HG02571 (cell line): ENCODE results near the gene CACNB1.

Source experiments
- ATAC-seq: cut with Tn5 transposase; IDR thresholded peaks from one replicate; pipeline ENCODE4 v1.9.1; 2021; ENCODE audit warnings: mild to moderate bottlenecking, moderate library complexity; ENCODE audit not compliant: unreplicated experiment

The CACNB1 gene

DNA sequence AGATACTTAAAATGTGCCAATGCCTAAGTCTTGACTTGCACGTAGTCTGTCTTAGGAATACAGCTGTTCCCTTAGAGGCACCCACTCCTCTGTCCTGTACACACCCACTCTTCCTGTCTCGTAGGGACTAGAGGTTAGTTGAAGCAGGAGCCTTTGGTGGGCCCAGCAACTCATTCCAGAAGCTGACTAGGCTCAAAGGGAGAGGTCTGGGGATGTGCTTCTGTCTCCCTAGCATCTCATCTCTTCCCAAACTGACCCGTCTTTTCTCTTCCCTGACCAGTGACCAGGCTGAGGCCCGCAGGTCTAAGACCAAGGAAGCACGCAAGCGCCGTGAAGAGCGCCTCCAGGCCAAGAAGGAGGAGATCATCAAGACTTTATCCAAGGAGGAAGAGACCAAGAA is 6.8 kb upstream of the CACNB1 start:
- ATAC-seq, result no peak

DNA sequence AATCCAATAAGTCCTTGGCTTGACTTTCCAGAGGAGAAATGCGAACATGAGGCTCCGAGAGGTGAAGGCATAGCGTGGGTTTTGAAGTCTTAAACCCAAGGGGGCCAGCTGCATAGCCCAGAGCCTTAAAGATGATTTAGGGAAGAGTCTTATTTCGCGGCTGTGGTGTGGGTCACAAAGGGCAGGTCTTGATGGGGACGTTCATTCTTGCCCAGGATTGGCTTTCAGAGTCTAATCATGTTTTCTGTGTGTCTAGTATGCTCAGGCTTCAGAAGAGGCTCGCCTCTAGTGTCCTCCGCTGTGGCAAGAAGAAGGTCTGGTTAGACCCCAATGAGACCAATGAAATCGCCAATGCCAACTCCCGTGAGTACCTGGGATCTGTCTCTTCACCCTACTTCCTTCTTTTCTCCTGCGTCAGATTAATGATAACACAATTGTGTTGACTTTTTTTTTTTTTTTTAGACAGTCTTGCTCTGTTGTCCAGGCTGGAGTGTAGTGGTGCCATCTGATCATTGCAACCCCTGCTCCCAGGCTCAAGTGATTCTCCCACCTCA is 3.6 kb upstream of the CACNB1 start:
- ATAC-seq, result no peak

DNA sequence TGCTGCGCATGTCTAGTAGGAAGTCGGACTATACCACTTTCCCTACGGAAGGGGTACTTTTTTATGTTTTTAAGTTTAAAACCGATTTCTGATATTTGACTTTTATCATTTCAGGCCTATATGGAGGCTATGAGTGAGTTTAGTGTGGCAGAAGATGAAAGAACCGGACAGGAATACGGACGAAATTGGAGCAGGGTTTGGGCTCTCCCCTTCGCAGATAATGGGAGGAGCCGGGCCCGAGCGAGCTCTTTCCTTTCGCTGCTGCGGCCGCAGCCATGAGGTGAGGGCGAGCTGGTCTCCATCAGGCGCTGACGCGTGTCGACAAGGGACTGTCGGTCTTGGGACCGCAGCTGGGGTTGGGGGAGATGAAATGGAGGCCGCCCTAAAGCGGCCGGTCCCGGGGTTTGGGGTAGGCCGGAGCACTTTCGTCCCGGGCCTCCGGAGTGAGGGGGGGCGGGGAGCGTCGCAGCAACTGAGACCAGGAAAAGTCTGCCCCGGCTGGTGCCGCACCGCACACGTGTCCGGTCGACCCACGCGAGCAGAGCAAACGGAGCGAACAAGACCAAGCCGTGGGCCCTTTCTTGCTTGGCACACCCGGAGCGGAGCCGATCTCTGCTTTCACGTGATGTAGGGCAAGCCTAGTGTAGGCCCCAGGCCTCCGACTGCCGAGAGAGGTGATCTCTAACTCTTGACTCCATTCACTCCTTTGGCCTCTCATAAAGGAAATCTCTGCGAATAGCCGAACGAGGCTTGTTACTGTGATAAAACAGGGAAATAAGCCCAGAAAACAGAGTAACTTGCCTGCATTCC is 2.8 kb upstream of the CACNB1 start, which contains the start of gene RPL19:
TSS of gene RPL19 (plus strand) at position 214 of the 810 bp plus-strand sequence. CDS start at position 276, 62 bp downstream.
- ATAC-seq, result peak; percentile 53

DNA sequence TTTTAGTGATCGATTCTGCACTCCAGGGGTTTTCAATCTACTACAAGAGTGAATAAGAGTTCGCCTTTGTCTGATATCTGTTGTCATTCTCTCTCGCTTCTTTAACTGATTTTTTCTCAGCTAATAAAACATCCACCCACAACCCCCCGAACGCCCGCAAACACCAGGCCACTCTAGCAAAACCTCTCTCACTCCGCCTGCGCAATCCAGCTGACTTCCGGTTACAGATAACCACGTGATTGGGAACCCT is 2.3 kb upstream of the CACNB1 start:
- peak; percentile 48 for ATAC-seq

DNA sequence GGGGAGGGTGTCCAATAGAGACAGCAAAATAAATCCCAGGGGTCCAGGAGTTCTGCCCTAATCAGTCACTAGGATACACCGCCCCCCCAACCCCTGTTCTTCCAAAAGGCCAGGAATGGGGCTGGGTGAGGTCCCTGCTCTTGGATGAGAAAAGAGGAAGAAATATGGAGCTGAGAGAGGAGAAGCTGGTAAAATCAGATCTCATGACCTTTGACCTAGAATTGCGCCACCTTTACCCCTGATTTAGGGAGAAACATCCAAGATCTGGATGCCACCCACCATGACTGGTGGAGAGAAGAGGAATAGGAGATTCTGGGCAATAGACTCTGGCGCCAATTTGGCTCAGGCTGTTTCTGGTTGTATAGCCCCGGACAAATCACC is 707 bp upstream of the CACNB1 start:
- ATAC-seq, result no peak

DNA sequence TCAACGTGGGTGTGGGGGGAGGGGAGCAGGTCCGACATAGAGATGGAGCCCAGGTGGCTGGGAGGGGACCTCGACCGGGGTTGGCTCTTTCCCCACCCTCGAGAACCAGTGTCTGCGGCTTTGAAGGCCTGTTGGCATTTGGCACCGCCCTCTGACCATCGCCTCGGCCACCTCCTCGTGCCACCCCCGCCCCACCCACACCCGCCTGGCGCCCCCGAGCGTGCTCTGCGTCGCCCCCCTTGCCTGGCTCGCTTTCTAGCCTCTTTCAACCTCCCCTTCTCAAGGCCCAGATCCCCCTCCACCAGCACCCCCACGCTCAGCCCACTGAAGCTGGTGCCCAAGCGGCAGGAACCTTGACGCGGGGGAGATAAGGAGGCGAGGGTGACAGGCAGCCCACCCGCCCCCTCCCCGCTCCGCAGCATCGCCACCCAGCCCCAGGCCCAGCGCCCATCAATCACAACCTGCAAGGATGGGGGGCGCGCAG is 619 bp downstream of the CACNB1 start:
- ATAC-seq, result no peak

DNA sequence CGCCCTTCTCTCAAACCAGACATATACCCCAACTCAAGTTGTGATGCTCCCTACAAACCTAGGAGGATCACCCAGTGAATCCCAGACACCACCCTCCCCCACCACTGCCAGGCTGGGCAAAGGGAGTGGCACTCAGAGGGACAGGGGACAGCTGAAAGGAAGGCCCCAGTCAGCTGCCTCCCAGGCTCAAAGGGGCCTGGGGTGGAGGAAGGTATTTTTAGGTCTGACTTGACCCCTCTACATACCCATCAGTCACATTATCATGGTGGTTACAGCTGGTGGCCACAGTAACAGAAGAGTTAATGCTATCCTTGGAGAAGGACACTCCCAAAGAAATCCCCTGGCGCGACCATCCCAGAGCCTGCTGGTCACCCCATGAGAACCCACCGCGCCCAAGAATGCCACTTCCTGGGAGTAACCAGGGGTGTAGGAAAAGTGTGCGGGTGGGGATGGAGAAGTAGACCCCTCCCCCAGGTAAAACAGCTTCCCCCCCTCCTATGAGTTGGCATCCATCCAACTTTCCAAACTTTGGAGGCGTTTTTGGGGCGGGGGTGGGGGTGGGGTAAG is 1.1 kb downstream of the CACNB1 start:
- no peak for ATAC-seq

DNA sequence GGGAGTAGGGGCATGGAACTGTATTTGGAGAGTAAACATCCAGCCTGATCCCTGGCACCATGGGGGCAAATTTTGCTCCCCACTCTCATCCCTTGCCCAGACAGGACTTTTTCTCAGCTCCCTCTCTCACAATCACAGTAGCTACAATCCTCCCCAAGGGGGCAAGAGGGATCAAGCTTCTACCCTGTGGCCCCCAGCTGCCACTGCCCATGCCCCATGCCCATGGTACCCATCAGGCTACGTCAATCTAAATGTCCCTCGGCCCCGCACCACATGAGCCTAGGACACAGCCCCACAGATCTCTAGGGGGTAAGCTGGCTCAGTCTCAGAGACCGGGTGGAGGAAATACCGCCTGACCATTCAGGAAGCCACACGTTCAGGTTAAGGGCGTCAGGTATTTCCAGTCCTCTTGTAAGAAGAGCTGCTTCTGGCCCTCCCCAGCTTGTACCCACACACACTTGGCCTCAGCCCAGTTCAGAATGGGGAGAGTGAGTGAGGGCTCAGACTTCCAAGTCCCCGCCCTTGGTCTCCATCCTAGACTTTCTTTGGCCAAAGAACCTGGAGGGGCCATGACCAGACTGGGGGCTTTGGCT is 1.8 kb downstream of the CACNB1 start:
- ATAC-seq, result no peak

DNA sequence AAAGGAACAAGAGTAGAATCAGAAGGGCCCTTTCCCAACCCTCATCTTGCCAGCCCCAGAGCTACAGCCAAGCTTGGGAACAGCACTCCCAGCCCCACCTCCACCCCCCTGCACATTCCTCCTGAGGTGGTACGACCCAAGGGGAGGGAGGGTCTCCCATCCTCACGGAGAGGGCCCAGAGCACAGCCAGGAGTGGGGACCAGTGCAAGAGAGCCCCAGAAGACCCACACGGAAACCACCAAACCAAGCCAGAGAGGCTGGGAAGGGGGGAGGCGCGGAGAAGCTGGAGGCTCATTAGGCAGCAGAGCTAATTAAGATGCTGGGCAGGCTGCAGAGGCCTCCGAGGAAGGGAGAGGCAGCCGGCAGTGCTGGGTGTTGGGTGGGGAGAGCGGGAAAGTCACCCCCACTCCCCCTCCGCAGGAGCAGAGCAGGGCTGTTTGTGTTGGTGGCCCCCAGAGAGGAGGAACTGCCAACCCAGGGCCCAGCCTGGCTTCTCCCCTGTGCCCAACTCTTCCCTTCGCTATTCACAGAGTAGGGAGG is 2.4 kb downstream of the CACNB1 start:
- no peak for ATAC-seq

DNA sequence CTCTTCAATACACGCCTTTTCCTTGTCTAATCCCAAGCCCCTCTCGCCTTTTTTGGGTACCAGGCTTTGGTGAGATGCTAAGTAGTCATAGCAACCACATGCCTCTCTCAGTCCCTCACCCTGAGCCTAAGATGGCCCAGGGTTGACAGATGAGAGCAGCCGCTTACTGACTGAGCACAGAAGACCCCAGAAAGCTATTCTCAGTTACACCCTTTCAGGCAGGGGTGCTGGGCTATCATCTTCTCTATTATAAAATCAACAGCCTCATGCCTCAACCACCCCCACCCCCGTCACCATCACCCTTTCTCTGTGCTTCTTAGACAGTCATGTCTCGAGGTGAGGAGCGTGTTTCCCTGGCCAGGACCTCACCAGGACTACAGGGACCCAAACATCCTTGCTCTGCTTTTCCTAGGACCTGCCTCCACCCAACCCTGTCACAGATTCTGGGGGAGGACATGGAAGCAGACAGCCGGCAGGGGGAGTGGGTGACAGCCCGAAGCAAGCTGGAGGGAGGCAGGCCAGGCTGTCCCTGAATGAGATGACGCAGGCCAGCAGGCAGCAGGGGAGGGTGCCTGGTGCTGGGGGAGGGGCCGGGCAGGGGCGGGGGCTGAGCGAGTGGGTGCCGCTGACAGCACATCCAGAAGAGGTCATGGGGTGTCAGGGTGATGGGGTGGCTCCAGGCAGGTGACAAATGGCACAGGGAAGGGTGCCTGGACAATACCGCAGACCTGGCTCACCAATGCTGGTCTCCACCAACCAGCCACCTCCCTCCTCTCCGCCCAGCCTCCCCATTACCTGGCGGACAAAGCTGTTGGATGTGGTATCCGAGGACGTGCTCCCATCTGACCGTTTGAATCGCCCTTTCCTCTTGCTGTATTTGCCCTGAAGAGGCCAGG is 3.1 kb downstream of the CACNB1 start:
- ATAC-seq, result no peak

DNA sequence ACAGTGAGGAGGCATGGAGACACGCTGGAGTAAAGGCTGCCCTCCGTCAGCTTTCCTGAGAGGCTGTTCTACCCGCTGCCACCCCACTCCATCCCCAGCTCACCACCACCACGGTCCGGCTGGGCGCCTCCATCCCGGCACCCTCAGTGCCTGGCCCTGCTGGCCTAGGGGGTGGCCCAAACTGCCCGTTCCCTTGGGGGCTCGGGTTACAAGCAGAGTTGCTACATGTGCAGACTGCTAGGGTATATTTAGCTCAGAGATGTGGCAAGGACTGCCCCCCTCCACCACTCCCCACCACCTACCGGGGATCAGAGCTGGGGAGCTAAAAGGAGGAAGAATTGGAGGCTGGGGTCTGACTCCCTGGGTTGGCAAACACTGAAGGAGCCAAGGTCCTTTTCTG is 4.1 kb downstream of the CACNB1 start:
- ATAC-seq, result no peak

DNA sequence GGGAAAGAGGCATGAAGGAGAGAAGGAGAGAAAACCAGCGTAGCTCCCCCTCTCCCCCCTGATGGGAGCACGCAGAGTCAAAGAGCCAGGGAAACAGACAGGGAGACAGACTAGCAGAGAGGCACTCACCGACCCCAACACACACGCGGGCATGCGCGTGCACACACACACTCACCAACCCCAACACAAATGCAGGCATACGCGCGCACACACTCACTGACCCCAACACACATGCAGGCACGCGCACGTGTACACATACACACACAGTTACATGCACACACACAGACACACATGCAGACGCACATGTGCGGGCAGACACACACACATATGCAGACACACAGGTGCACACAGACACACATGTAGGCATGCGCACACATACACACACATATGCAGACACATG is 4.6 kb downstream of the CACNB1 start:
- ATAC-seq, result no peak

DNA sequence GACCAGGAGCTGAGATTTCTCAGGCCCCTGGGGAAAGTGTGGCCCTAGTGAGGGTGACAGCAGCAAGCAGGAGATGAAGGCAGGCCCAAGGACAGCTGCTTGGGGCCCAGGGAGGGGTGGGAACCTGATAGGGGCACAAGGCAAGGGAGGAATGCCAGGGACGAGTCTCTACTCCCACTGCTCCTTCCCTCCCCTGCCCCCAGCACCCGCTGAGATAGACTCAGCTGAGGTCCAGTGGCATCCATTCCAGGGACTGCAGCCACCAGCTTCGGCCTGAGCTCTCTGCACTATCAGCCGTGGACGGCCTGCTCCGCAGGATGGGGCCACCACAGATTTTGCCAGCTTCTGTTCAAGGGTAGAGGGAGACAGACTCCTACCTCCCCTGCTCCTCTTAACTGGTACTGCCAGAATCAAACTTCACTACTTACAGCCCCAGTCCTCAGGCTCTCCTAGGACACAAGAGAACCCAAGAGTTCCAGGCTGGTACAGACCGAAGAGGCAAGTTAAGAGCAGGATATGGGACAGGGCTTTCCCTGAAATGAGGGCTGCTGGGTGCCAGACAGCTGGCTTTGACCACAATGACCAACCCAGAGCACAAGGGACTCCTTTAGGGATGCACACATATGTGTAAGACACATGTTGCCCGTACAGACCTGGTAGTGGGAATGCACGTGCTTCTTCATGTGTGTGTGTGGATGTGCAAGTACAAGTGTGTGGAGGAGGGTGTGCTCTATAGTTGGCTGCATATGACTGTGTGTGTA is 5.5 kb downstream of the CACNB1 start:
- no peak for ATAC-seq

DNA sequence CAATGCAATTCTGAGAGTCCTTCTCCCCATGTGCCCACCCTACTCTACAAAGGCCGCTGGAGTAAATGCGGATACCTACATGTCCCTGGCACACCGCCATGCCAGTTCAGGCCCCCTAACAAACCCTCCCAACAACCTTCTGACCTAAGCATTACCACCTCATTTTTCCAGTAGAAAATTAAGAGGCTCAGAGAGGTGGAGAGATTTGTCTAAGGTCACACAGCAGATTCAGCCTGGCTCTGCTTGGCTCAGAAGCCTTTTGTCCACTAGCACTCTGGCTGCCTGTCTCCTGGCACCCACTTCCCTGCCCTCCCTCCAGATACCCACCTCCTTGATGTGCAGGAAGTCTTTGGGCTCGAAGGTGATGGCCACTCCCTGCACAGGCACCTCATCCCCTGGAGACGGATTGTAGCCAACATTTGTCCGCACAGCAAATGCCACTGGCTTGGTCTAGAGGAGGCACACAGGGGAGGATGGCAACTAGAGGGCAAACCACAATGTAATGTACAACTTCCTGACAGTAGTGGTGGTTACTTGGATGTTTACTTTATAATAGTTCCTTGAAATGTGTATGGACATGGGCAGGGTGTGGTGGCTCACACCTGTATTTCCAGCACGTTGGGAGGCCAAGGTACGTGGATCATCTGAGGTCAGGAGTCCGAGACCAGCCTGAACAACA is 10.2 kb downstream of the CACNB1 start:
- ATAC-seq, result no peak

DNA sequence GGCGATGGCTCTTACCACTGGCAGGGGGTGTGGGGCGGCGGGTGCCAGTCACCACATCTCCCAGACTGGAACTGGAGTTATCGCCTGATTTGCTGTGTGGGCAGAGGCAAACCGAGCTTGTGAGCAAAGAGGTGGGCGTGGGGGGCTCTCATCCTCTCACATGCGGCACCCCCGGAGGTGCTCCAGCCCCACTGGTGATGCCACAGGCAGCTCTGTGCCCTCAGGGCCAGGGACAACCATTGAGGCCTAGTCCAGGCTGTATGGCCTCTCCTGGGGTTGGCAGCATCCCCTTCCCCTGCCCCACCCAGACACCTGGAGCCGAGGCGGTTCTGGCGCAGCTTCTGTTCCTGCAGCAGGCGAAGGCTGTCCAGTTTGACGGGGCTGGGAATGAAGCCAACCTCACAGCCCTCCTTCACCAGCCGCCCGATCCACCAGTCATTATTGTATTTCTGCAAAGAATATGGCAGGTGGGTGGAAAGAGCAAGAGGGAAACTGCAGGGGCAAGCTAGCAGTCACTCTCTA is 10.9 kb downstream of the CACNB1 start:
- no peak for ATAC-seq

DNA sequence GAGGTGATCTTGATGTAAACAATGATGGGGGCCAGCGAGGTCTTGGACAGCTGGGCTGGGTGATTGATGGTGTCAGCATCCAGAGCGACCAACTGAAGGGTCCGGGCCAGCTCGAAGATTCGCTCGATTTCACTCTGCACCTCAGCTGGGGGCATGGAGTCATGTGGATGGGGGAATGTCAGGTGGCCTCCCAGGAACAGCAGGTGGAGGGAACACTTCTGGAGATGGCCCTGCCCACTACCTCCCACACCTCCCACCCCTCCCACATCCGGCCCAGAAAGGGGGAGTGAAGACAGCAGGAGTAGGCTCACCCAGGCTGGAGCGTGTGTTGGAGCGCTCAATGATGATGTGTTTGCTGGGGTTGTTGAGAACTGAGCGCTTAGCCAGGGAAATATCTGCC is 13.7 kb downstream of the CACNB1 start:
- no peak for ATAC-seq

DNA sequence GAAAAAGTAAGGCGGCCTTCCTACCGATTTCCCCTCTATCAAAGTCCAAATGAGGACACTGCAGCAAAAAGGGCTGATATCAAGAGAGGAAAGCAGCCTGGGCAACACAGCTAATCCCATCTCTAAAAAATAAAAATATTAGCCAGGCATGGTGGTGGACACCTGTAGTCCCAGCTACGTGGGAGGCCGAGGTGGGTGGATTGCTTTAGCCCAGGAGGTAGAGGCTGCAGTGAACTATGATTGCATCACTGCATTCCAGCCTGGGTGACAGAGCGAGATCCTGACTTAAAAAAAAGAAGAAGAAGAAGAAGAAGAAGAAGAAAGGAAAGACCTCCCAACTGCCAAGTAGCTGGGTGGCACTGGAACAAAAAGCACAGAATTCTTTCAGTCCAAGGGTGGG is 14.4 kb downstream of the CACNB1 start:
- no peak for ATAC-seq

DNA sequence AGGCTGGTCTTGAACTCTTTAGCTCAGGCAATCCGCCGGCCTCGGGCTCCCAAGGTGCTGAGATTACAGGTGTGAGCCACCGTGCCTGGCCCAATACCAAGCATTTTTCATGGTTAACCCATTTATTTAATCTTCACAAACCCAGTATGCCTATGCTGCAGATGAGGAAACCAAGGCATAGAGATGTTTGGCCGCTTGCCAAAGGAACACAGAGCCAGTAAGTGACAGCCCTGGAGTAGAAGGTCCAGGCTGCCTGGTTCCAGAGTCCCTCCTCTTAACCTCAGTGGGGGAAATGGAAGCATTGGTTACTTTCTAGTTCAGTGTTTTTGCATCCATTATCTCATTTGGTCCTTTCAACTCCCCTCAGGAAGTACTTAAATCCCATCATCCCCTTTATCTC is 16.2 kb downstream of the CACNB1 start:
- ATAC-seq, result no peak

DNA sequence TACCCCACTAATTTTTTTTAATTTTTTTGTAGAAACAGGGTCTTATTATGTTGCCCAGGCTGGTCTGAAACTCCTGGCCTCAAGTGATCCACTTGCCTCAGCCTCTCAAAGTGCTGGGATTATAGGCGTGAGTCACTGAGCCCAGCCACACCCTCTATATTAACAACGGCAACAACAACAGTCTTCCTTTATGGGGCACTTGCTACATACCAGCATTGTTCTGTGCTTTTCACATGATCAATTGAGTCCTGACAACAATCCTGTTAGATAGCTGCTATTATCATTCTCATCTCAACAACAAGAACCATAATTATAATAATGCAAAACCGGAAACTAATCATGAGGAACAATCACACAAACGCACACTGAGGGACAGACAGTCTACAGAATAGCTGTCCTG is 18.9 kb downstream of the CACNB1 start:
- no peak for ATAC-seq
